Stimulated activated CD4-positive, alpha-beta T cell treated with anti-CD3 and anti-CD28 coated beads, Interleukin-1b, Interleukin-23, amount 100 ng/mL, for 48 hours (primary cell): ENCODE measurements around the gene RHOXF2B.
"Not testable (repeated sequence)": the region's sequence is repeated elsewhere in the genome, so short reads cannot be mapped to it uniquely, and the experiment has no call there.

Experiments
- DNase-seq: peaks from one replicate; pipeline ENCODE4 v3.0.0-alpha.2; 2020

RHOXF2B gene

GRCh38 chrX:120077590-120077989 lies at the start of gene RHOXF2B:
TSS of gene RHOXF2B (minus strand) at chrX:120077690. CDS start at chrX:120077552, 138 bp downstream.
- DNase-seq, result not testable (repeated sequence)

GRCh38 chrX:120125444-120125843 lies 48.0 kb upstream of the RHOXF2B start:
- DNase-seq, result no peak

GRCh38 chrX:120120223-120120622 lies 42.7 kb upstream of the RHOXF2B start:
- no peak for DNase-seq

- no peak for DNase-seq
These were observed 38.0 kb upstream of the RHOXF2B start, which contains the start of gene RHOXF1 for GRCh38 chrX:120115438-120115963. TSS of gene RHOXF1 (minus strand) at chrX:120115913. CDS start at chrX:120115862, 51 bp downstream.

- DNase-seq, result no peak
These were observed 34.1 kb upstream of the RHOXF2B start for GRCh38 chrX:120111611-120112010.

- DNase-seq, result no peak
These were observed 31.9 kb upstream of the RHOXF2B start for GRCh38 chrX:120109378-120109777.

- DNase-seq, result not testable (repeated sequence)
These were observed 27.2 kb upstream of the RHOXF2B start for GRCh38 chrX:120104707-120105106.

GRCh38 chrX:120101057-120101456 lies 23.6 kb upstream of the RHOXF2B start:
- DNase-seq, result not testable (repeated sequence)

- DNase-seq, result no peak
These were observed 12.7 kb upstream of the RHOXF2B start for GRCh38 chrX:120090208-120090607.

- DNase-seq, result no peak
These were observed 10.0 kb upstream of the RHOXF2B start for GRCh38 chrX:120087289-120088017.

- DNase-seq, result not testable (repeated sequence)
These were observed 8.2 kb upstream of the RHOXF2B start for GRCh38 chrX:120085553-120086185.

GRCh38 chrX:120066169-120066568 lies 11.3 kb downstream of the RHOXF2B start:
- not testable (repeated sequence) for DNase-seq

- not testable (repeated sequence) for DNase-seq
These were observed 34.8 kb downstream of the RHOXF2B start for GRCh38 chrX:120042712-120043111.

- DNase-seq, result not testable (repeated sequence)
These were observed 35.2 kb downstream of the RHOXF2B start for GRCh38 chrX:120042247-120042646.

GRCh38 chrX:120040176-120040575 lies 37.3 kb downstream of the RHOXF2B start:
- DNase-seq, result not testable (repeated sequence)

- not testable (repeated sequence) for DNase-seq
These were observed 38.3 kb downstream of the RHOXF2B start for GRCh38 chrX:120039087-120039733.

- DNase-seq, result no peak
These were observed 40.8 kb downstream of the RHOXF2B start for GRCh38 chrX:120036704-120037103.

- DNase-seq, result not testable (repeated sequence)
These were observed 41.8 kb downstream of the RHOXF2B start for GRCh38 chrX:120035522-120036309.

- DNase-seq, result no peak
These were observed 48.1 kb downstream of the RHOXF2B start for GRCh38 chrX:120029354-120029753.

- DNase-seq, result no peak
These were observed 54.2 kb downstream of the RHOXF2B start for GRCh38 chrX:120023259-120023658.

GRCh38 chrX:120022763-120023162 lies 54.7 kb downstream of the RHOXF2B start:
- no peak for DNase-seq
